ENCODE data around the gene EXD3.

The EXD3 gene

GRCh38 chr9:137277329-137278041 is 145.5 kb downstream of the EXD3 start, which contains the start of gene TOR4A:
Gene TOR4A, plus strand, starts transcription at chr9:137277726. Its CDS starts 964 bp downstream, at chr9:137278690.
- no peak within 1 kb of the TSS for H3K4me3 ChIP-seq (ENCODE audit: low read depth, low read length)
- TF ChIP-seq CTCF (IDR thresholded peaks at IDR 0.05; ENCODE audit: control insufficient read depth, extremely low read depth, insufficient read depth) = no peak
- DNase-seq (ENCODE audit: low read depth) = no peak

- DNase-seq (ENCODE audit: low read depth) = no peak
- H3K4me3 ChIP-seq (ENCODE audit: low read depth, low read length) = no peak overlapping the region
- no peak for TF ChIP-seq CTCF (IDR thresholded peaks at IDR 0.05; ENCODE audit: control insufficient read depth, extremely low read depth, insufficient read depth)
These were observed 146.3 kb downstream of the EXD3 start for GRCh38 chr9:137276473-137277328.

GRCh38 chr9:137275588-137276472 is 147.1 kb downstream of the EXD3 start:
- no peak for DNase-seq (ENCODE audit: low read depth)
- no peak for TF ChIP-seq CTCF (IDR thresholded peaks at IDR 0.05; ENCODE audit: control insufficient read depth, extremely low read depth, insufficient read depth)
- no peak overlapping the region for H3K4me3 ChIP-seq (ENCODE audit: low read depth, low read length)

GRCh38 chr9:137275203-137275587 is 147.8 kb downstream of the EXD3 start:
- TF ChIP-seq CTCF (IDR thresholded peaks at IDR 0.05; ENCODE audit: control insufficient read depth, extremely low read depth, insufficient read depth) = no peak
- DNase-seq (ENCODE audit: low read depth) = no peak
- H3K4me3 ChIP-seq (ENCODE audit: low read depth, low read length) = no peak overlapping the region

- no peak for TF ChIP-seq CTCF (IDR thresholded peaks at IDR 0.05; ENCODE audit: control insufficient read depth, extremely low read depth, insufficient read depth)
- DNase-seq (ENCODE audit: low read depth) = peak; percentile 56
- H3K4me3 ChIP-seq (ENCODE audit: low read depth, low read length) = peak overlapping the region; percentile 35
These were observed 149.2 kb downstream of the EXD3 start for GRCh38 chr9:137273611-137274320.

- H3K4me3 ChIP-seq (ENCODE audit: low read depth, low read length) = peak overlapping the region; percentile 35
- TF ChIP-seq CTCF (IDR thresholded peaks at IDR 0.05; ENCODE audit: control insufficient read depth, extremely low read depth, insufficient read depth) = no peak
- no peak for DNase-seq (ENCODE audit: low read depth)
These were observed 149.9 kb downstream of the EXD3 start for GRCh38 chr9:137273095-137273490.
